Natural killer cell treated with Interleukin-12 subunit alpha and Interleukin-12 subunit beta and Interleukin-15 and Interleukin-18, amount 100 ng/mL, for 72 hours (primary cell): ENCODE results near the gene SLC25A20. TPM values are rescaled to one million over a fixed set of nuclear protein-coding genes. Genes with fewer than 3 reads are reported as not detected.

ENCODE experiments used
- ATAC-seq, 2 donors: fragments of 150-1000 bp; cut with Tn5 transposase in 1 of 2; sonication (Bioruptor Pico), chemical (Tn5 transposase) in 1 of 2; 2 replicates each; pipeline ENCODE4 v1.10.0; 2021
- DNase-seq: peaks from one replicate; pipeline ENCODE4 v3.0.0; 2022; ENCODE audit warnings: low spot score
- H3K27ac Mint-ChIP-seq, 2 donors: 1 replicate in 1 of 2; 2 replicates in 1 of 2; pipeline ENCODE4 v1.8.0; 2022; ENCODE audit warnings: mixed read lengths in 2 of 2, mild to moderate bottlenecking in 1 of 2, moderate library complexity in 1 of 2
- H3K27me3 Mint-ChIP-seq, 2 donors: 1 replicate in 1 of 2; 2 replicates in 1 of 2; pipeline ENCODE4 v1.8.0; 2022; ENCODE audit warnings: mixed read lengths in 2 of 2
- H3K36me3 Mint-ChIP-seq: one replicate; pipeline ENCODE4 v1.8.0; 2022; ENCODE audit warnings: mixed read lengths
- H3K4me1 Mint-ChIP-seq, 2 donors: 1 replicate in 1 of 2; 2 replicates in 1 of 2; pipeline ENCODE4 v1.8.0; 2022; ENCODE audit warnings: low read depth in 2 of 2, mixed read lengths in 2 of 2, mild to moderate bottlenecking in 1 of 2
- H3K4me3 Mint-ChIP-seq: one replicate; pipeline ENCODE4 v1.8.0; 2022; ENCODE audit warnings: mixed read lengths
- H3K9me3 Mint-ChIP-seq: 2 replicates; pipeline ENCODE4 v1.8.0; 2022; ENCODE audit warnings: mixed read lengths
- total RNA-seq, 2 donors: library from RNA; stranded (reverse); gene quantifications; one replicate each; pipeline ENCODE4 v1.2.3, GENCODE V29; 2022

The SLC25A20 gene, protein sequence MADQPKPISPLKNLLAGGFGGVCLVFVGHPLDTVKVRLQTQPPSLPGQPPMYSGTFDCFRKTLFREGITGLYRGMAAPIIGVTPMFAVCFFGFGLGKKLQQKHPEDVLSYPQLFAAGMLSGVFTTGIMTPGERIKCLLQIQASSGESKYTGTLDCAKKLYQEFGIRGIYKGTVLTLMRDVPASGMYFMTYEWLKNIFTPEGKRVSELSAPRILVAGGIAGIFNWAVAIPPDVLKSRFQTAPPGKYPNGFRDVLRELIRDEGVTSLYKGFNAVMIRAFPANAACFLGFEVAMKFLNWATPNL
- 10 to 100 TPM; 27.8 to 32.5 TPM for total RNA-seq

- Mint-ChIP-seq H3K9me3 (no peaks in the 10 kb centered on the region), H3K4me1 (peaks cover 32 to 43% of the 10 kb centered on the region in 2 donors), H3K36me3 (no peaks in the 10 kb centered on the region), H3K27me3 (no peaks in the 10 kb centered on the region), H3K27ac (peak within 1 kb of the TSS; percentile 98 to 99), H3K4me3 (peak within 1 kb of the TSS; percentile 86)
- ATAC-seq (peak; percentile 97 to 98), DNase-seq (peak; percentile 97)
Measured at GRCh38 chr3:48898383-48899234, at the start of gene SLC25A20. SLC25A20 (minus strand) TSS chr3:48898882; CDS start chr3:48898794, 88 bp downstream.

DNA sequence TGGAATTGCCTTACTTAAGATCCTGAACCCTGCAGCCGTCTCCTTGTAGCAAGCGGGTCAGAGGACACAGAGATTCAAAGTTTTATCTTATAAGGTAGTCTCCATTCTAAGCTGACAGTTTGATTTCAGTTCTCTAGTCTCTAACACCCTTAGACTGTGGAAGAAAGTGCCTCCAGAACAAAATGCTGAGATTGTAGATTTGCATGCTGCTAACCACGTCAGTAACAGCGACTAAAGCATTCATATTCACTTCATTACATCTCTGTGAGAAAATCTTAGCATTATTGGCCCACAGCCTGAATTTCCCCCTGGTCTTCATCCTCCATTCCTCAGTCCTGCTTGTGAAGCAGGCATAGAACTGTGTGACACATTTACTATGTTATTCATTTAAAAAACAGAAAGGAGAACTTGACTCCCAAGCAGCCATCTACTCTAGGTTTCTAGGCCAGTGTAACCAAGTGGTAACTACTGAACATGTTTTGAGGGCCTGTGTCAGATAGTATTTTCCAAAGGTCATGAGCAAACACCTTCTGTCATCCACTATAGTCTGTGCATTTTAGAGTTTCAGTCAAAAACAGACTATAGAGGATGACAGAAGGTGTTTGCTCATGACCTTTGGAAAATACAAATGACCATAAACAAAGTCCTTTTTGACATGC lies 47.3 kb upstream of the SLC25A20 start:
- Mint-ChIP-seq H3K27ac (peak overlapping the region; percentile 14 to 59), H3K36me3 (peaks cover 4% of the 10 kb centered on the region), H3K9me3 (no peaks in the 10 kb centered on the region), H3K4me3 (no peak overlapping the region), H3K4me1 (peaks cover 28 to 29% of the 10 kb centered on the region in 2 donors), H3K27me3 (no peaks in the 10 kb centered on the region)
- no peak for ATAC-seq
- DNase-seq = no peak

DNA sequence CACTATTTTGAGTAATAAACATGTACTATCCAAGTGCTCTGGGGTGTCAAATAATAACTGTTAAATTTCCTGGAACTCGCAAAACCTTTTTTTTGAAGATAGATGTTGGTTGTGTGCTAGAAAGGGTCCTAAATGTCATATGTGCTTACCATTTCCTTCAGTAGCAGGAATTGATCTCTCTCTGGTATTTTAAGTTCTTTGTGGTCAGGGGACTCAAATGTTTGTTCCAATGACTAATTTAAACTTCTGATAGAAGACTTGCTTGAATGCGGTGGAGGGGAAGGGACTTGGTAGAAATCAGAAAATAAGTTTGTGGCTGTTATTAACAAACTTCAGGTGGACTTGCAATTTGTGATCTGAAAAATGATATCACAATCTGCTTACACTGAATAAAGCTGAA lies 46.8 kb upstream of the SLC25A20 start:
- no peak for DNase-seq
- Mint-ChIP-seq H3K4me1 (peaks cover 28 to 29% of the 10 kb centered on the region in 2 donors), H3K27me3 (no peaks in the 10 kb centered on the region), H3K9me3 (no peaks in the 10 kb centered on the region), H3K4me3 (no peak overlapping the region), H3K36me3 (peaks cover 4% of the 10 kb centered on the region), H3K27ac (peak overlapping the region; percentile 14 to 59)
- ATAC-seq = no peak

GRCh38 chr3:48938689-48939088 lies 40.0 kb upstream of the SLC25A20 start:
- H3K4me3 Mint-ChIP-seq = peak overlapping the region; percentile 1
- H3K36me3 Mint-ChIP-seq = peaks cover 15% of the 10 kb centered on the region
- peak overlapping the region; percentile 6 to 12 for H3K27ac Mint-ChIP-seq

DNA sequence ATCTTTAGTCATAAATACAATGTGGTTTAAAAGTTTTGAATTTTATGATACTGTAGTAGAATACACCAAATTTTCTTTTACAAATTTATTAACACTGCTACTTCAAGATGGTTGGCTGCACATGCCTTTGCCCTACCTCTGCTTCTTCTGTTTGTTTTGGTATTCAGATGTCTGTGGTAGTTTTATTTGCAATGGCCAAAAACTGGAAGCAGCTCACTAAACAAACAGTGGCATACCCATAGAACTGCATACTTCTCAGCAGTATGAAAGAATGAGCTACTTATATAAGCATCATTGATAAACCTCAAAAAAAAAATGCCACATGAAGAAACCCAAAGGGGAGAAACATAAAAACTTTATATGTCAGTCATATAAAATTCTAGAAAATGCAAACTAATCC lies 39.5 kb upstream of the SLC25A20 start:
- peaks cover 23% of the 10 kb centered on the region in 2 donors for H3K4me1 Mint-ChIP-seq
- ATAC-seq (no peak), DNase-seq (no peak)
- peak overlapping the region; percentile 6 to 12 for H3K27ac Mint-ChIP-seq
- H3K27me3 Mint-ChIP-seq = no peaks in the 10 kb centered on the region
- H3K36me3 Mint-ChIP-seq = peaks cover 14% of the 10 kb centered on the region
- no peaks in the 10 kb centered on the region for H3K9me3 Mint-ChIP-seq
- H3K4me3 Mint-ChIP-seq = peak overlapping the region; percentile 1

More at GRCh38 chr3:48938689-48939088, 40.0 kb upstream of the SLC25A20 start:
- no peaks in the 10 kb centered on the region for H3K27me3 Mint-ChIP-seq
- no peak for DNase-seq
- no peaks in the 10 kb centered on the region for H3K9me3 Mint-ChIP-seq
- no peak for ATAC-seq
- peaks cover 26 to 27% of the 10 kb centered on the region in 2 donors for H3K4me1 Mint-ChIP-seq

GRCh38 chr3:48935530-48935929 lies 36.8 kb upstream of the SLC25A20 start:
- Mint-ChIP-seq H3K4me3 (no peak overlapping the region), H3K36me3 (peaks cover 11% of the 10 kb centered on the region), H3K9me3 (no peaks in the 10 kb centered on the region), H3K4me1 (peaks cover 33 to 37% of the 10 kb centered on the region in 2 donors), H3K27ac (peak overlapping the region in 1 of 2 donors; percentile 19), H3K27me3 (no peaks in the 10 kb centered on the region)
- no peak for DNase-seq
- ATAC-seq = no peak

DNA sequence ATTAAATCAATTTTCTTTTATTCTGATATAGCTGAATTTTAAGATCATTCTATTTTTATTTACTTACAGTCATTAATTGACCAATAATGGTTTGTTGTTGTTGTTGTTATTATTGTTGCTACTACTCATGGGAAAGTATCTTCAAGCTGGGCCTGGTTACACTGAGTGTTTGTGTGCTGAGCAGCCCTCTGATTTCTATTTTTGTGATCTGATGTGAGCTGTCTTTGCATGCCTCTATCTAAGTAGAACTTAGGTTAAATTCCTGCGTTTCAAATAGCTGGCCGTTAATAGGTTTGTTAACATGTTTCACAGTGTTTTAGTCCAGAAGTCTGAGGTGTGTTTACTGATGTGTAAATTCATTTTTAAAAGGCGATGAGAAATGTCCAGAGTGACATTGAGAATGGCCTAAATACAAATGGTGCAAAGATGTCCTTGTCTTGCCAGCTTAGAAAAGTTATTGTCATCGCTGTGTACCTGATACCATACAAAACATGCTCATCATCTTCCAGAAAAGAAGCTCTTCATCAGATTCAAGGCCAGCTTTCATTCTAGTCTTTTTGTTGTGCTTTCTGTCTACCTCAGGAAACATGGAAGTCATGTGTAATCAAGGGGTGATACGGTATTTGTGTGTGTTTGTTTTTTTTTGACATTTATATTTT lies 35.8 kb upstream of the SLC25A20 start:
- H3K9me3 Mint-ChIP-seq = no peaks in the 10 kb centered on the region
- H3K4me3 Mint-ChIP-seq = no peak overlapping the region
- H3K4me1 Mint-ChIP-seq = peaks cover 39 to 44% of the 10 kb centered on the region in 2 donors
- DNase-seq (no peak), ATAC-seq (no peak)
- H3K27me3 Mint-ChIP-seq = no peaks in the 10 kb centered on the region
- H3K27ac Mint-ChIP-seq = peak overlapping the region in 1 of 2 donors; percentile 19
- H3K36me3 Mint-ChIP-seq = peaks cover 17% of the 10 kb centered on the region

- peak overlapping the region; percentile 56 to 90 for H3K27ac Mint-ChIP-seq
- H3K36me3 Mint-ChIP-seq = peaks cover 28% of the 10 kb centered on the region
- DNase-seq = no peak
- peak overlapping the region; percentile 12 for H3K4me3 Mint-ChIP-seq
- peak in 1 of 2 donors; percentile 25 for ATAC-seq
- H3K27me3 Mint-ChIP-seq = no peaks in the 10 kb centered on the region
- H3K9me3 Mint-ChIP-seq = no peaks in the 10 kb centered on the region
- H3K4me1 Mint-ChIP-seq = peaks cover 48 to 61% of the 10 kb centered on the region in 2 donors
Measured at GRCh38 chr3:48931944-48932580, 33.4 kb upstream of the SLC25A20 start.

DNA sequence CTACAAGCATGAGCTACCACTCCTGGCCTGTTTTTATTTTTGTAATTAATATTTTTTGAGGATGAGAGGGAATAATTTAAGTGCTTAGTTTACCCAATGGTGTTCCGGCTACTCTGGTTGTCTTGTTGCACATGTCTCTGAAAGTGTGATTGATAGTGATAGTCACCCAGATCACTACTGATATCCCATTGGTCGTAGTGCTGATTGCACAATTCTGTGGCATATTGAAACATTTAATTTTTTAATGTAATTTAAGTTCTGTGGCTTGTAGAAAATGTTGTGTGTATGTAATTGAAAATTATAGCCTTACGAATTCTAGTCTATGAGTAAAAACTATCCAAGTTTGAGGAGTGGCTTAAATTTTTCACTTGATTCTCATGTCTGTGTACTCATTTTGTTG lies 31.9 kb upstream of the SLC25A20 start:
- DNase-seq (no peak), ATAC-seq (peak; percentile 37 to 81)
- Mint-ChIP-seq H3K4me1 (peaks cover 59 to 75% of the 10 kb centered on the region in 2 donors), H3K9me3 (no peaks in the 10 kb centered on the region), H3K36me3 (peaks cover 36% of the 10 kb centered on the region), H3K4me3 (peak overlapping the region; percentile 56), H3K27me3 (no peaks in the 10 kb centered on the region), H3K27ac (peak overlapping the region; percentile 56 to 90)

DNA sequence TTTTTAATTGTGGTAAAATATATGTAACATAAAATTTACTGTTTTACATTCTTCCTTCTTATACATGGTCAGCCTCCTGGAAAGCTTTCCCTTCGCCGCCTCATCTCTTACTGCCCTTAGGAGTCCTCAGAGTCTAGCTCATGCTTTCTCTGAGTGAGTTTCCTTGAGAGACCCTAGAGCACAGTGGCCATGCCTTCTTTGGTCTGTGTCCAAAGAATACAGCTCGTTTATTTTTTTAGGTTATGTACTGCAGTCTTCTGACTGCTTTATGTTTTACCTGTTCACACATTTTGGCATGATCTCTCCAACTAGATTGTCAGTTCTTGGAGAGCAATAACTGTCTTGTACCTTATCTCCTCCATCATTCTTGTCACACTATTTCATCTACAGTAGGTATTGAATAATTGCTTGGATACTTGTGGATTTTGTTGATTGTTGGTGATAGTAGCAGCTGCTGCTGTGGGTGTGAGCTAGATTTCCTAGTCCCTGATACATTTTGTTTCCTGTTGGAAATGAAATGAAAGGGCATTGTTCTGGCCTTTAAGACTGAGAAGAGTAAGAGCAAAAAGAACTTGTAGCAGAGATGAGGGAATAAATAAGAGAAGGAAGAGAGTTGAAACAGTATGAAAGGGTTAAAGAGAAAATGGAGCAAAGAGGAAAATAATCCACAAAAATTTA lies 30.8 kb upstream of the SLC25A20 start:
- Mint-ChIP-seq H3K4me3 (peak overlapping the region; percentile 65), H3K36me3 (peaks cover 36% of the 10 kb centered on the region), H3K27me3 (no peaks in the 10 kb centered on the region), H3K9me3 (no peaks in the 10 kb centered on the region), H3K4me1 (peaks cover 57 to 65% of the 10 kb centered on the region in 2 donors), H3K27ac (peak overlapping the region; percentile 56 to 76)
- DNase-seq (no peak), ATAC-seq (no peak)

- Mint-ChIP-seq H3K27me3 (no peaks in the 10 kb centered on the region), H3K27ac (peak overlapping the region; percentile 56 to 76), H3K4me3 (peak overlapping the region; percentile 65), H3K9me3 (no peaks in the 10 kb centered on the region), H3K36me3 (peaks cover 31% of the 10 kb centered on the region), H3K4me1 (peaks cover 57 to 64% of the 10 kb centered on the region in 2 donors)
- DNase-seq (no peak), ATAC-seq (no peak)
Measured at GRCh38 chr3:48928679-48929078, 30.0 kb upstream of the SLC25A20 start.

- H3K27me3 Mint-ChIP-seq = no peaks in the 10 kb centered on the region
- peak; percentile 55 to 79 for ATAC-seq
Measured at GRCh38 chr3:48927928-48928327, 29.2 kb upstream of the SLC25A20 start.

More at GRCh38 chr3:48927928-48928327, 29.2 kb upstream of the SLC25A20 start:
- Mint-ChIP-seq H3K4me1 (peaks cover 56 to 63% of the 10 kb centered on the region in 2 donors), H3K4me3 (peak overlapping the region; percentile 65), H3K9me3 (no peaks in the 10 kb centered on the region), H3K27ac (peak overlapping the region; percentile 56 to 76), H3K36me3 (peaks cover 31% of the 10 kb centered on the region)
- DNase-seq = no peak
